Immature natural killer cell (primary cell): ENCODE data around the gene GDF7. TPM values are rescaled to one million over a fixed set of nuclear protein-coding genes. Genes with fewer than 3 reads are reported as not detected.

Source experiments
- DNase-seq, 3 donors: peaks; one replicate each; pipeline ENCODE4 v3.0.0; 2022; ENCODE audit warnings: mixed read lengths in 1 of 3
- H3K27ac Mint-ChIP-seq, 6 donors: one replicate each; pipeline ENCODE4 v1.8.0; 2020; ENCODE audit warnings: mixed read lengths in 6 of 6, mild to moderate bottlenecking in 5 of 6, inconsistent platforms in 4 of 6, moderate library complexity in 3 of 6
- H3K27me3 Mint-ChIP-seq, 3 donors: one replicate each; pipeline ENCODE4 v1.8.0; 2020 to 2021; ENCODE audit warnings: low read depth in 3 of 3, mild to moderate bottlenecking in 3 of 3, mixed read lengths in 3 of 3, moderate library complexity in 3 of 3, inconsistent platforms in 1 of 3
- H3K36me3 Mint-ChIP-seq, 3 donors: one replicate each; pipeline ENCODE4 v1.8.0; 2020; ENCODE audit warnings: mixed read lengths in 3 of 3, inconsistent platforms in 2 of 3, mild to moderate bottlenecking in 2 of 3
- H3K4me1 Mint-ChIP-seq, 2 donors: one replicate each; pipeline ENCODE4 v1.8.0; 2020; ENCODE audit warnings: inconsistent platforms in 2 of 2, mild to moderate bottlenecking in 2 of 2, mixed read lengths in 2 of 2, moderate library complexity in 1 of 2
- H3K4me3 Mint-ChIP-seq, 5 donors: one replicate each; pipeline ENCODE4 v1.8.0; 2020; ENCODE audit warnings: mild to moderate bottlenecking in 5 of 5, mixed read lengths in 5 of 5, inconsistent platforms in 3 of 5, moderate library complexity in 3 of 5
- H3K9me3 Mint-ChIP-seq, 6 donors: one replicate each; pipeline ENCODE4 v1.8.0; 2020; ENCODE audit warnings: mild to moderate bottlenecking in 6 of 6, mixed read lengths in 6 of 6, inconsistent platforms in 4 of 6, moderate library complexity in 3 of 6
- polyA plus RNA-seq, 3 donors: library from polyadenylated mRNA; unstranded; fragments of 300-500 nt; fragmentation: Illumina TruSeq; gene quantifications; one replicate each; pipeline ENCODE4 v1.2.3, GENCODE V29; 2021

The GDF7 gene
- not detected for polyA plus RNA-seq

GRCh38 chr2:20666304-20667150 lies at the start of gene GDF7:
GDF7 (plus strand) TSS chr2:20667144; CDS start chr2:20667240, 96 bp downstream.
- peak within 1 kb of the TSS in 1 of 6 donors; percentile 46 for H3K27ac Mint-ChIP-seq
- DNase-seq: peak; percentile 17 to 31 (median 25)
- peaks cover 11 to 12% of the 10 kb centered on the region in 2 donors for H3K4me1 Mint-ChIP-seq
- H3K4me3 Mint-ChIP-seq: peak within 1 kb of the TSS; percentile 75 to 84 (median 80)
- no peaks in the 10 kb centered on the region for H3K36me3 Mint-ChIP-seq
- H3K27me3 Mint-ChIP-seq: peaks cover 25 to 36% (median 28%) of the 10 kb centered on the region in 3 donors
- H3K9me3 Mint-ChIP-seq: no peaks in the 10 kb centered on the region

DNA sequence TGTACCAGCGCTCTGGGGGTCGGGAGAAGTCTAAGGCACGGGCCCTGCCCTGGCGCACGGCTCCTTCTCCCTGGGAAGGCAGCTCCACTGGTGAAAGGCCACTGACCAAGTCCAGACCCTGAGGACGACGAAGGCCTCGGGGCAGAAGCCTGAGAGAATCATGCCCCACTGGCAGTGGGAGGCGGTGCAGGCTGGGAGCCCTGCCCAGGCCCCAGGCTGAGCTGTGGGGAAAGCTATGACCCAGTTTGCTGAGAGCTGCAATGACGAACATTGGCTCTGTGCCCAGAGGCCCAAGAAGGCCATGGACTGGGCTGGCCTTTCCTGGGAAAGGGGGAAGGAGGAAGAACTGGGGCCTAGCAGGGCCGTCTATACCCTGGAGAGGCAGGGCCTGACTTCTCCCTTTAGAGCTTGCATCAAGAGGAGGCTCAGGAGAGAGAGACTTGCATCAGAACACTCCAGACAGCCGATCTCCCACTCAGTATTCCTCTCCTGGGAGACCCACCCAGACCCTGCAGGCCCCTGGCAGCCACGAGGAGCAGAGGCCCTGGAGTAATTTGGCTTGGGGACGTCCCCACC lies 49.0 kb upstream of the GDF7 start:
- H3K27me3 Mint-ChIP-seq: no peaks in the 10 kb centered on the region
- H3K9me3 Mint-ChIP-seq: no peaks in the 10 kb centered on the region
- peaks cover 7 to 29% (median 12%) of the 10 kb centered on the region in 3 donors for H3K36me3 Mint-ChIP-seq
- H3K4me1 Mint-ChIP-seq: peaks cover 14 to 16% of the 10 kb centered on the region in 2 donors
- DNase-seq: no peak
- H3K27ac Mint-ChIP-seq: peak overlapping the region in 5 of 6 donors; percentile 36 to 64 (median 40)
- H3K4me3 Mint-ChIP-seq: no peak overlapping the region

DNA sequence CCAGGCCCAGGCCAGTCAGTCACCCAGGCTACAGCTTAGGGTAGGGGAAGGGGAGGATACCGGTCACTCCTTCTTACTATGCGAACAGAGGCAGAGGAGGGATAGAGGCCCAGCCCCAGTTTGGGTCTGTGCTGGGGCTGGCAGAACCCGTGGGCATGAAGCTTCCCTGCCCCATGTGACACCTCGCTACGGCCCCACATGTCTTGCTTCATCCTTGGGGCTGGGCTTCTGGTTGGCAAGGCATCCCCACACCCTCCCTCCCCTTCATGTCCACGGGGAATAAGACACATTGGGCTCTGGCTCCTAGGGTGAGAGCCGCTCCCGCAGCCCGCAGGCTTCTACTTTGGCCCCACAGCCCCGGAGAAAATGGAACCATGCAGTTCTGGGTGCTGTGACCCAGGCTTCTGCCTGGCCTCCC lies 48.5 kb upstream of the GDF7 start:
- Mint-ChIP-seq H3K4me3 (no peak overlapping the region), H3K4me1 (peaks cover 14 to 16% of the 10 kb centered on the region in 2 donors), H3K36me3 (peaks cover 7 to 31% (median 12%) of the 10 kb centered on the region in 3 donors), H3K27ac (peak overlapping the region in 1 of 6 donors; percentile 36), H3K27me3 (no peaks in the 10 kb centered on the region), H3K9me3 (no peaks in the 10 kb centered on the region)
- DNase-seq: no peak

DNA sequence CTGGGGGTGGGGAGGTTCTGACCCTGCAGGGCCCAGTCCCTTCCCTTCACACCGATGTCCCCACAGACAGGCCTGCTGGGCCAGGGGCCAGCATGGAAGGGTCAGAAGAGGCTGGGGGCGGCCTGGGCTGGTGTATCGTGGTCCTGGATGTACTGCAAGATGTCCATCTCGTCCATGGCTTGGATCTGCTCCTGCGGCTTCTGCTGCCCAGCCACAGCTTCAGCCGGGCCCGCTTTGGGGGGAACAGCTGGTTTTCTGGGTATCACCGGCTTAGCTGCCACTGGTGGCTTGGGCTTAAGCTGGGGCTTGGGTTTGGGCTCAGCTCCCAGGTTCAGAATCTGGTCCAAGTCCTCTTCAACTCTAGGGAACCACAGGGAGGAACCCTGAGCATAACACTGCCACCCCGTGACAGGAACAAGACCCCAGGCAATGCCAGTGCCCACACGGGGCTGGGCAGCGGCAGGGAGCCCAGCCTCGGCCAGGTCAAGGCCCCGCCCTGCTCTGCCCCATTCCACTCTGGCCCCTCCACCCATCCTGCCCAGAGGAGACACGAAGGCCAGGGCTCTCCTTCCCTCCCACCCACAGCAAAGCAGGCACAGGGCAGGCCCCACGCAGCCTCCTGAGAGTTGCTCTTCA lies 47.9 kb upstream of the GDF7 start:
- Mint-ChIP-seq H3K4me1 (peaks cover 14 to 16% of the 10 kb centered on the region in 2 donors), H3K27me3 (no peaks in the 10 kb centered on the region), H3K27ac (peak overlapping the region in 2 of 6 donors; percentile 24 to 58), H3K36me3 (peaks cover 7 to 28% (median 12%) of the 10 kb centered on the region in 3 donors), H3K9me3 (no peaks in the 10 kb centered on the region), H3K4me3 (no peak overlapping the region)
- no peak for DNase-seq

DNA sequence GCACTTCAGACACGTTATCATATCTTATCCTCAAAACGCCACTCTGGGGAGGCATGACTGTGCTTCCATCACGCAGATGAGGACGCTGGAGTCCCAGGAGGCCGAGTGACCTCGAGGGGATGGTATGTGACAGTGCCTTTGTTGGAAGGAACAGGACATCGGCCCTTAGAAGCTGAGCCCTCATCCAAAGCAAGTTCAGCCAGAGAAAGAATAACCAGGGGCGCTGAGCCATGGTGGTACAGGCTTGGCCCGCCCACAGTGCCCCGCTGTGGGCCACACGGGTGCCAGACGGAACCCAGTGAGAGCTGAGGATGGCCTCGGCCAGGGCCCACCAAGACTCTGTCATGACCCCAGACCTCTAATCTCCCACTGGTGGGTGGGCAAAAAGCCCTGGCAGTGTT lies 47.3 kb upstream of the GDF7 start:
- Mint-ChIP-seq H3K27me3 (no peaks in the 10 kb centered on the region), H3K4me3 (no peak overlapping the region)

GRCh38 chr2:20620271-20620681 lies 46.7 kb upstream of the GDF7 start:
- peaks cover 7 to 31% (median 12%) of the 10 kb centered on the region in 3 donors for H3K36me3 Mint-ChIP-seq
- H3K9me3 Mint-ChIP-seq: no peaks in the 10 kb centered on the region
- no peak overlapping the region for H3K4me3 Mint-ChIP-seq
- peak overlapping the region in 3 of 6 donors; percentile 4 to 67 (median 49) for H3K27ac Mint-ChIP-seq
- H3K27me3 Mint-ChIP-seq: no peaks in the 10 kb centered on the region
- no peak for DNase-seq
- H3K4me1 Mint-ChIP-seq: peaks cover 14 to 16% of the 10 kb centered on the region in 2 donors

More for the DNA sequence above, 47.3 kb upstream of the GDF7 start:
- no peak for DNase-seq
- Mint-ChIP-seq H3K27ac (peak overlapping the region in 2 of 6 donors; percentile 24 to 58), H3K36me3 (peaks cover 7 to 31% (median 12%) of the 10 kb centered on the region in 3 donors), H3K4me1 (peaks cover 14 to 16% of the 10 kb centered on the region in 2 donors), H3K9me3 (no peaks in the 10 kb centered on the region)

DNA sequence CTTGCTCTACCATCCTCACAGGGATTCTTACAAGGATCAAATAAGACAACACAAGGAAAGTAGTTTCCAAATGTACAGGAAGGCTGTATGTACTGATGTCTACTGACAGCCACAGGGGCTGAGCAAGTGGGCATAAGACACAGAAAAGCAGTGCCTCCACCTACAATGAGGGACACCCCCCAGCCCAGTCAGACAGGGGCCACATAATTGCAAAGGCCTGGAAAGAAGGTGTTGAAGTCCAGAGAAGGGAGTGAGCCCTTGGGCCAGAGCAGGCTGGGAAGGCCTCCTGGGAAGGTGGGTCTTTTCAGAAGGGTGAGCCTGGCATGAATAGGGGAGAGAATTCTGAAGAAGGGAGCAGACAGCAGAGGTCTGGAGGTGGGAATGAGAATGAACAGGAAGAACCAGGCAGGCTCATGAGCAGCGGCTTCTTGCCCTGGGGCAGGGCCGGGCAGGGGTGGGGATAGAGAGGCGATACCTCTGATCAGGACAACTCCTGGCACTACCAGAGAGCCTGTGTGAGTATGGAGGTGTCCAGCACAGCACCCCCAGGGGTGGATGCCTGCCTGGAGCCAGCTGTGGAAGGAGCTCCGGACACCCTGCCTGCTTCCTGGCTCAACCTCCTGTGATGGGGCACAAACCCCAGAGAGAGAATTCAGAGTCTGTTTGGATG lies 46.1 kb upstream of the GDF7 start:
- Mint-ChIP-seq H3K27ac (peak overlapping the region in 4 of 6 donors; percentile 49 to 73 (median 64)), H3K4me3 (no peak overlapping the region)
- DNase-seq: no peak

GRCh38 chr2:20621366-20622295 lies 45.3 kb upstream of the GDF7 start:
- no peak for DNase-seq
- H3K4me1 Mint-ChIP-seq: peaks cover 14% of the 10 kb centered on the region in 2 donors
- H3K27me3 Mint-ChIP-seq: no peaks in the 10 kb centered on the region
- H3K4me3 Mint-ChIP-seq: no peak overlapping the region
- no peak overlapping the region for H3K27ac Mint-ChIP-seq
- H3K9me3 Mint-ChIP-seq: no peaks in the 10 kb centered on the region
- H3K36me3 Mint-ChIP-seq: peaks cover 7 to 31% (median 12%) of the 10 kb centered on the region in 3 donors

More for the DNA sequence above, 46.1 kb upstream of the GDF7 start:
- no peaks in the 10 kb centered on the region for H3K9me3 Mint-ChIP-seq
- H3K27me3 Mint-ChIP-seq: no peaks in the 10 kb centered on the region
- H3K36me3 Mint-ChIP-seq: peaks cover 7 to 31% (median 12%) of the 10 kb centered on the region in 3 donors
- peaks cover 14 to 16% of the 10 kb centered on the region in 2 donors for H3K4me1 Mint-ChIP-seq

DNA sequence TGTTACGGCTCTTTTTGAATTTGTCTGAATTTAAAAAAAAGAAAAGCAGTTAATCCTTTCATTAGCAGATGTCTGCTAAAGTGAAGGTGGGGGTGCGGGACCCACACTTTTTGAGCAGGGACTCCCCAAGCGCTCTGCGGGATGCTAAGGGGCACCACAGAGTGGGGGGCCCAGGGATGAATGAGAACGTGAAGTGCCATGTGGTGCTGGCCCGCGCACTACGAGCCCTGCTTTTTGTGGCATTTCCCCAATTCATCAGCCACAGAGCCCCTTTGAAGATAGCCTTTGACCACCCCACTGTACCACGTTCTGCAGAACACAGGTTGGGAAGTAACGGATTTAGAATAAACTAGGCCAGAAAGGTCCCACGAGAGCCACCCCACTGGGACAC lies 44.7 kb upstream of the GDF7 start:
- H3K27ac Mint-ChIP-seq: no peak overlapping the region
- peaks cover 7 to 31% (median 12%) of the 10 kb centered on the region in 3 donors for H3K36me3 Mint-ChIP-seq
- DNase-seq: no peak
- H3K4me3 Mint-ChIP-seq: no peak overlapping the region
- no peaks in the 10 kb centered on the region for H3K9me3 Mint-ChIP-seq
- peaks cover 7% of the 10 kb centered on the region in 2 donors for H3K4me1 Mint-ChIP-seq
- no peaks in the 10 kb centered on the region for H3K27me3 Mint-ChIP-seq

DNA sequence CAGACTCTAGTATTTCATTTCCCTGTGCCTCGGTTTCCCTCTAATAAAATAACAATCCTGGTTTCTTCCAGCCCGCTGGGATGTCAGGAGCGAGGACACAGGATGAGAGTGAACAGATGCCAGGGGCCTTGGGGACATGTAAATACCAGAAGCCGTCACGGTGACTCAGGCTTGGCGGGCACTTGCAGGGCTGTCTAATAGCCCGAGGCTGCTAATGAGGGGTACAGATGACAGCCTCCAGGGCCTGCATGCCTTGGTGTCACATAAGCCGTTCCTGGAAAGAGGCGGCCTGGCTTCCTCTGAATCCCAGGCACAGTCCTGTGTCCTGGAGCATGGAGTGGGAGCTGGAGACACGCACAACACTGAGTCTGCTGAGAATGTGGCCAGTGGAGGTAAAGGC lies 44.2 kb upstream of the GDF7 start:
- no peak for DNase-seq
- H3K9me3 Mint-ChIP-seq: no peaks in the 10 kb centered on the region
- H3K27me3 Mint-ChIP-seq: no peaks in the 10 kb centered on the region
- H3K27ac Mint-ChIP-seq: no peak overlapping the region
- peaks cover 7 to 31% (median 12%) of the 10 kb centered on the region in 3 donors for H3K36me3 Mint-ChIP-seq
- peaks cover 3% of the 10 kb centered on the region in 2 donors for H3K4me1 Mint-ChIP-seq
- no peak overlapping the region for H3K4me3 Mint-ChIP-seq

DNA sequence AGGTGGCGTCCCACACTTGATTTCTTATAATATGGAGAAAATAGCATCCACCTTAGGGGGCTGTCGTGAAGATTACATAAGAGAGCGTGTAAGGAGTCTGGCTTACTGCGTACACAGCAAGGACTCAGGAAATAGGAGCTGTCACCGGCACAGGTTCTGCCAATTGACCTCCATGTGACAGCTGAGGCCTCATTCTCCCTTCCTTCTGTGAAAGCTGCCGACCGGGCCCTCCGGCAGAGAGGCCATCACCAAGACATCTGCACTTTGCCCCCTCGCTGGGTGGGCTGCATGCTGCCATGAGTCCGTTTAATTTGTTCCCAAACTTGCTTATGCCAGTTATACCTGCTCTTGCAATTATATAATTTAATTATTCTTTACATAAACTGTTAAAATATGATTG lies 43.7 kb upstream of the GDF7 start:
- Mint-ChIP-seq H3K27ac (no peak overlapping the region), H3K4me1 (no peaks in the 10 kb centered on the region), H3K9me3 (no peaks in the 10 kb centered on the region), H3K36me3 (peaks cover 7 to 31% (median 12%) of the 10 kb centered on the region in 3 donors), H3K4me3 (no peak overlapping the region), H3K27me3 (no peaks in the 10 kb centered on the region)
- DNase-seq: no peak

GRCh38 chr2:20623741-20624155 lies 43.2 kb upstream of the GDF7 start:
- Mint-ChIP-seq H3K36me3 (peaks cover 7 to 35% (median 13%) of the 10 kb centered on the region in 3 donors), H3K27me3 (no peaks in the 10 kb centered on the region), H3K27ac (no peak overlapping the region)

More at GRCh38 chr2:20623741-20624155, 43.2 kb upstream of the GDF7 start:
- no peaks in the 10 kb centered on the region for H3K4me1 Mint-ChIP-seq
- no peak overlapping the region for H3K4me3 Mint-ChIP-seq
- DNase-seq: no peak
- no peaks in the 10 kb centered on the region for H3K9me3 Mint-ChIP-seq
